Common myeloid progenitor, CD34-positive (primary cell): ENCODE results near the gene CLDN4.

Experiments used
- CTCF ChIA-PET: fragments of 350-600 bp; sonication (Branson Sonifier 250); formaldehyde crosslinking; loops from one replicate; lab custom pipeline; 2021; ENCODE audit warnings: antibody characterized with exemption; lab: Charles Lee
- POLR2A ChIA-PET: fragments of 350-600 bp; sonication (Branson Sonifier 250); formaldehyde crosslinking; loops from one replicate; lab custom pipeline; 2021; ENCODE audit warnings: antibody characterized with exemption; lab: Charles Lee
- DNase-seq, 3 donors: peaks; one replicate each; pipeline versions ENCODE4 v3.0.0 to v3.0.0-alpha.2; 2013
- H3K27ac ChIP-seq, 2 experiments: 1 replicate in 1 of 2; 2 replicates in 1 of 2; pipeline ENCODE4 v1.7.0; 2013; ENCODE audit warnings: inconsistent platforms in 2 of 2, low read length in 2 of 2, mild to moderate bottlenecking in 2 of 2, low read depth in 1 of 2, moderate library complexity in 1 of 2; ENCODE audit not compliant: severe bottlenecking in 2 of 2, insufficient read depth in 1 of 2, poor library complexity in 1 of 2
- H3K27me3 ChIP-seq, 5 experiments: replicated peaks in 2 of 5; 1 replicate in 3 of 5; 2 replicates in 2 of 5; pipeline versions ENCODE4 v1.6.1 to v1.7.0; 2013; ENCODE audit warnings: low read length in 4 of 5, mild to moderate bottlenecking in 2 of 5, moderate library complexity in 2 of 5, inconsistent platforms in 1 of 5; ENCODE audit not compliant: insufficient read depth in 5 of 5, control insufficient read depth in 4 of 5
- H3K36me3 ChIP-seq, 4 experiments: 1 replicate in 2 of 4; 2 replicates in 2 of 4; pipeline versions ENCODE4 v1.6.1 to v1.7.0; 2013; ENCODE audit warnings: low read length in 3 of 4, control low read depth in 1 of 4, mild to moderate bottlenecking in 1 of 4; ENCODE audit not compliant: control insufficient read depth in 4 of 4, insufficient read depth in 4 of 4
- H3K4me1 ChIP-seq, 4 experiments: 1 replicate in 3 of 4; 2 replicates in 1 of 4; pipeline versions ENCODE4 v1.6.1 to v1.7.1; 2013; ENCODE audit warnings: low read length in 3 of 4, mild to moderate bottlenecking in 3 of 4, control low read depth in 1 of 4, inconsistent platforms in 1 of 4, moderate library complexity in 1 of 4; ENCODE audit not compliant: control insufficient read depth in 4 of 4, insufficient read depth in 4 of 4; ENCODE audit errors: control extremely low read depth in 1 of 4
- H3K4me3 ChIP-seq, 7 experiments: 1 replicate in 4 of 7; 2 replicates in 3 of 7; pipeline versions ENCODE4 v1.5.1 to v1.7.0; 2013; ENCODE audit warnings: mild to moderate bottlenecking in 7 of 7, low read length in 6 of 7, moderate library complexity in 6 of 7, inconsistent platforms in 2 of 7, low read depth in 2 of 7, control low read depth in 1 of 7; ENCODE audit not compliant: insufficient read depth in 4 of 7, control insufficient read depth in 1 of 7; ENCODE audit errors: extremely low read depth in 1 of 7
- H3K9me3 ChIP-seq, 5 experiments: 1 replicate in 4 of 5; 2 replicates in 1 of 5; pipeline versions ENCODE4 v1.6.1 to v1.7.1; 2013; ENCODE audit warnings: low read length in 4 of 5, mild to moderate bottlenecking in 2 of 5, inconsistent platforms in 1 of 5, low read depth in 1 of 5, moderate library complexity in 1 of 5; ENCODE audit not compliant: control insufficient read depth in 4 of 5, insufficient read depth in 2 of 5; ENCODE audit errors: control extremely low read depth in 1 of 5
- WGBS: methylation state at CpG from one replicate; pipeline ENCODE4 v1.1.5; 2013; ENCODE audit not compliant: insufficient coverage; 5-methylcytosine and 5-hydroxymethylcytosine counted together

Gene CLDN4

GRCh38 chr7:73881352-73882046 lies 50.7 kb downstream of the CLDN4 start:
- Histone ChIP-seq H3K27ac (no peak overlapping the region), H3K36me3 (no peaks in the 10 kb centered on the region), H3K9me3 (no peaks in the 10 kb centered on the region), H3K4me1 (peaks cover 0 to 17% (median 10%) of the 10 kb centered on the region in 4 experiments), H3K27me3 (no peaks in the 10 kb centered on the region), H3K4me3 (no peak overlapping the region)
- 97% methylated on average over 3 of the region's 5 CpGs for WGBS
- no peak for DNase-seq
- CTCF ChIA-PET = interaction anchor here (0.8 to 13.0 kb wide), 10 partner anchors 10 to 144 kb away, joined by 3 to 84 read pairs (median 6); no protein-coding TSS in a partner anchor
- POLR2A ChIA-PET = no interaction called here

- no peak for DNase-seq
- no peak overlapping the region for H3K27ac ChIP-seq
- H3K4me3 ChIP-seq = no peak overlapping the region
- peaks cover 0 to 22% (median 15%) of the 10 kb centered on the region in 4 experiments for H3K4me1 ChIP-seq
- ChIA-PET CTCF (interaction anchor here (0.6 to 13.0 kb wide), 9 partner anchors 9 to 143 kb away, joined by 3 to 84 read pairs (median 8); no protein-coding TSS in a partner anchor), POLR2A (no interaction called here)
- no peaks in the 10 kb centered on the region for H3K27me3 ChIP-seq
- 100% methylated on average over 1 of the region's 3 CpGs for WGBS
- no peaks in the 10 kb centered on the region for H3K36me3 ChIP-seq
- H3K9me3 ChIP-seq = no peaks in the 10 kb centered on the region
Measured at GRCh38 chr7:73882047-73882402, 51.2 kb downstream of the CLDN4 start.
